Lower lobe of right lung (tissue), 2 donors: ENCODE measurements around the gene TENM3. TPM values are rescaled to one million over a fixed set of nuclear protein-coding genes. Genes with fewer than 3 reads are reported as not detected.

Experiments
- ATAC-seq, 2 donors: fragments of 200-7000 bp; cut with Tn5 transposase; one replicate each; pipeline ENCODE4 v1.9.1; 2020 to 2022; ENCODE audit warnings: mild to moderate bottlenecking in 2 of 2, moderate library complexity in 2 of 2
- DNase-seq: peaks from one replicate; pipeline ENCODE4 v3.0.0-alpha.2; 2020
- H3K27ac ChIP-seq: fragments of 200-600 bp; one replicate; pipeline ENCODE4 v1.8.0; 2022
- H3K27me3 ChIP-seq: fragments of 200-600 bp; one replicate; pipeline ENCODE4 v1.8.0; 2022; ENCODE audit warnings: low read depth
- H3K36me3 ChIP-seq: fragments of 200-600 bp; one replicate; pipeline ENCODE4 v1.8.0; 2022; ENCODE audit warnings: mild to moderate bottlenecking
- H3K4me1 ChIP-seq: fragments of 200-600 bp; one replicate; pipeline ENCODE4 v1.8.0; 2022
- H3K4me3 ChIP-seq: fragments of 200-600 bp; one replicate; pipeline ENCODE4 v1.8.0; 2022; ENCODE audit warnings: mild to moderate bottlenecking
- H3K9me3 ChIP-seq: fragments of 200-600 bp; one replicate; pipeline ENCODE4 v1.8.0; 2022
- intact Hi-C: fragments of 100-400 bp; cut with DNase I; formaldehyde crosslinking; loops from one replicate; pipeline ENCODE4 v1.11.0; 2022
- total RNA-seq: library from RNA; stranded (reverse); fragmentation: NEBNext Ultra II Directional; extraction: Animal tissue kit (Norgen Biotek cat#: 25700); gene quantifications from one replicate; pipeline ENCODE4 v1.2.1, GENCODE V29; 2021
- TF ChIP-seq, protein P1 (sequence below): fragments of 200-600 bp; IDR thresholded peaks from one replicate; pipeline ENCODE4 v1.8.0; 2022; ENCODE audit warnings: antibody characterized with exemption, mild to moderate bottlenecking
- donor health status: DM: no; HTN: yes; CAD: no; lungs with severe emphysema.

The TENM3 gene
- total RNA-seq, 1 donor from 2014 or later = 1.9 TPM

DNA sequence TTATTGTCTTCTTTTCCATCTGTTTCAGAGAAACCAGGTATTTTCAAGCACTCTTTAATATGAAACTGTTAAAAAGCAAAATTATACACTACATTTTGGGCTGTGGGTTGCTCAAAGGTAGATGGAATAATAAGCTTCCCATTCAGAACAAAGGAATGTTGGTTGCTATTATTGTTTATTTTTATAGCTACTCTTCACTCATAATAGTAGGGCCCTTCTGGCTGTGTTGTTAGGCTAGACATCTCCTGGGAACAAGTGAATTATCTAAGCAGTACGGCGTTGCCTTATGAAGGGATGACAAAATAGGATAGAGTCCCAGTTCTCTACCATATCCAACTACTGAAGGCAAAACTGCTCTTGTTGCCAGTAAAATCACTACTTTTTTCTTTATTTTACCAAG is 34.2 kb downstream of the TENM3 start:
- intact Hi-C loops = no loop called here
- H3K4me1 ChIP-seq = no peaks in the 10 kb centered on the region

DNA sequence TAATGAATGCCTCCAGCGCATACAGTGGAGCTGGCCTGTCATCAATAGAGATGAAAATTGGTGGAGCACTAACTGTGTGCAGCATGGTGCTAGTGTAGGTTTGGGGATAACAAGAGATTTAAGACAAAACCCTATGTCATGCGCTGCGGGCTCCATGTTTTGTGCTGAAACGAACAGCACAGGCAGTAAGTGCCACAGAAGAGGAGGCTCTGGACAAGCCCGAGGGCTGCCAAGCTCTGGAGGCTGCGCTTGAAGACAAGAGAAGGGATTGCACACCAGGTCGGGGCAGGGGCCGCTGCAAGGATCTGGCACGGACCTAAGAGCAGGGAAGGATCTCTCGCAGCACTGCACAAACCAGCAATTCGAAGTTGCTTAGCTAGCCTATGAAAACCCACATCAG is 35.5 kb downstream of the TENM3 start:
- H3K36me3 ChIP-seq = no peaks in the 10 kb centered on the region
- no peaks in the 10 kb centered on the region for H3K27me3 ChIP-seq
- H3K27ac ChIP-seq = no peak overlapping the region
- H3K9me3 ChIP-seq = no peaks in the 10 kb centered on the region
- TF ChIP-seq, protein P1, sequence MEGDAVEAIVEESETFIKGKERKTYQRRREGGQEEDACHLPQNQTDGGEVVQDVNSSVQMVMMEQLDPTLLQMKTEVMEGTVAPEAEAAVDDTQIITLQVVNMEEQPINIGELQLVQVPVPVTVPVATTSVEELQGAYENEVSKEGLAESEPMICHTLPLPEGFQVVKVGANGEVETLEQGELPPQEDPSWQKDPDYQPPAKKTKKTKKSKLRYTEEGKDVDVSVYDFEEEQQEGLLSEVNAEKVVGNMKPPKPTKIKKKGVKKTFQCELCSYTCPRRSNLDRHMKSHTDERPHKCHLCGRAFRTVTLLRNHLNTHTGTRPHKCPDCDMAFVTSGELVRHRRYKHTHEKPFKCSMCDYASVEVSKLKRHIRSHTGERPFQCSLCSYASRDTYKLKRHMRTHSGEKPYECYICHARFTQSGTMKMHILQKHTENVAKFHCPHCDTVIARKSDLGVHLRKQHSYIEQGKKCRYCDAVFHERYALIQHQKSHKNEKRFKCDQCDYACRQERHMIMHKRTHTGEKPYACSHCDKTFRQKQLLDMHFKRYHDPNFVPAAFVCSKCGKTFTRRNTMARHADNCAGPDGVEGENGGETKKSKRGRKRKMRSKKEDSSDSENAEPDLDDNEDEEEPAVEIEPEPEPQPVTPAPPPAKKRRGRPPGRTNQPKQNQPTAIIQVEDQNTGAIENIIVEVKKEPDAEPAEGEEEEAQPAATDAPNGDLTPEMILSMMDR = no peak
- intact Hi-C loops = no loop called here
- no peak overlapping the region for H3K4me3 ChIP-seq
- H3K4me1 ChIP-seq = no peaks in the 10 kb centered on the region
- DNase-seq (no peak), ATAC-seq (no peak)

More for the DNA sequence above, 34.2 kb downstream of the TENM3 start:
- DNase-seq (no peak), ATAC-seq (no peak)
- TF ChIP-seq, protein P1 = no peak
- Histone ChIP-seq H3K9me3 (no peaks in the 10 kb centered on the region), H3K4me3 (no peak overlapping the region), H3K27me3 (no peaks in the 10 kb centered on the region), H3K36me3 (no peaks in the 10 kb centered on the region), H3K27ac (no peak overlapping the region)

DNA sequence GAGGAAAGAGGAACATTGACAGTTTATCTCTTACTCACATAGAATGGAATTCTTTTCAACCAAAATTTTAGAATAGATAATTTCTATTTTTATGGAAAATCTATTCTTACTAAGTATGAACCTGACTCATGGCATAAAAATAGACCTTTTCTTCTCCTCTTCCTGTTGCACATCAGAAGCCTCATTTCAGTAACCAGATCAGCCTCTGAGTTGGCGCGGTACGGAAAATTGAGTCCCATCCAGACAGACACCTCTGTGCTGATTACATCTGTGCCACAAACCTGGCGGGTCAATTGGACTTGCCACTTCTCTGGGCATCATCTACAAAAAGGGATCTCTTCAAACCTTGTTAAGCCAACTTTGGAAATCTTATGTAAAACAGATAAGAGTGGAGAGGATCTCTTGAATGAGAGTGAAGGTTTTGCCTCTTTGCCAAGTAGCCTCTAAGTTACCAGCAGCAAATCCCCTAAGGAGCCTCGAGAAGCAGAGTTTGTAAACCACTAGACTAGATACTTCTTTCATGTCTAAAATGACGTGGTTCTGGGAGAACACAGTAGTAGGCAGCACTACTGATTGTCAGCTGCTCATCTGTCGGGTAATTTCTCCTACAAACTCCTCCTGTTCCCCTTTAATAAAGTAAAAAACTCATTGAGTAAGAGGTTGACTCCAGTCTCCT is 37.4 kb downstream of the TENM3 start:
- Histone ChIP-seq H3K27ac (no peak overlapping the region), H3K36me3 (no peaks in the 10 kb centered on the region), H3K27me3 (no peaks in the 10 kb centered on the region), H3K4me1 (no peaks in the 10 kb centered on the region), H3K4me3 (no peak overlapping the region), H3K9me3 (no peaks in the 10 kb centered on the region)
- intact Hi-C loops = no loop called here
- DNase-seq (no peak), ATAC-seq (no peak)
- TF ChIP-seq, protein P1 = no peak

DNA sequence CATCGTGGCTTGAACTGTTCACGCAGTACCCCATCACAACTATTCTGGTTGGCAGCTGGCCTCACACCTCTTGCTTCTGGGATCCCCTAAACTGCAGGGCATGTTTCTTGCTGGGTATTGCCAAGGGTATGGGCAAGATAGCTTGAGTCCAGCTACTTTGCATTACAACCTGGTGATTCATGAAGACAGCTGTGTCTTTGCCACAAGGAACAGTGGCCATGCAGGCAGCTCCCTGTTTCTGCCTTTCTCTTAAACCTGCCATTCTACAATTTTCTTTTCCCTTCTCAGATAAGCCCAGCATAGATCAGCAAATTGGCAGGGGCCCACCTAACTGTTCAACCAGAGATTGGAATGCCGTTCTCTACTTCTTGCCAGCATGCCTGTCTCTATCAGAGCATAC is 42.8 kb downstream of the TENM3 start:
- intact Hi-C loops = no loop called here
- DNase-seq = no peak
- TF ChIP-seq, protein P1 = no peak
- H3K9me3 ChIP-seq = no peaks in the 10 kb centered on the region
- H3K27ac ChIP-seq = no peak overlapping the region
- no peak for ATAC-seq
- no peak overlapping the region for H3K4me3 ChIP-seq
- H3K4me1 ChIP-seq = no peaks in the 10 kb centered on the region
- no peaks in the 10 kb centered on the region for H3K27me3 ChIP-seq
- H3K36me3 ChIP-seq = no peaks in the 10 kb centered on the region

DNA sequence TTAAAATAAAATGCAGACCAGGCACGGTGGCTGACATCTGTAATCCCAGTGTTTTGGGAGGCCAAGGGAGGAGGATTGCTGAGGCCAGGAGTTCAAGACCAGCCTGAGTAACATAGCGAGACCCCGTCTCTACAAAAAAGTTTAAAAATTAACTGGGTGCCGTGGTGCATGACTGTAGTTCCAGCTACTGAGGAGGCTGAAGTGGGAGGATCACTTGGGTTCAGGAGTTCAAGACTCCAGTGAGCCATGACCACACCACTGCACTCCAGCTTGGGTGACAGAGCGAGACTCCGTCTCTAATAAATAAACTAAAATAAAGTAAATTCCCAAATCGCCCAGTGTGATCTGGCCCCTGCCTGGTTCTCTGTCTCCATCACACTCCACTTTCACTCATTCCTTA is 43.7 kb downstream of the TENM3 start:
- H3K27me3 ChIP-seq = no peaks in the 10 kb centered on the region
- H3K4me1 ChIP-seq = no peaks in the 10 kb centered on the region
- TF ChIP-seq, protein P1 = no peak
- no peak overlapping the region for H3K4me3 ChIP-seq
- H3K36me3 ChIP-seq = no peaks in the 10 kb centered on the region
- intact Hi-C loops = no loop called here
- DNase-seq = no peak
- no peaks in the 10 kb centered on the region for H3K9me3 ChIP-seq
- H3K27ac ChIP-seq = no peak overlapping the region
- no peak for ATAC-seq
